Measurements from ENCODE around the gene HOXD8. TPM values are rescaled to one million over a fixed set of nuclear protein-coding genes. Genes with fewer than 3 reads are reported as not detected.

Gene HOXD8
- total RNA-seq, 1 experiment from 2014 or later = 1.4 TPM

DNA sequence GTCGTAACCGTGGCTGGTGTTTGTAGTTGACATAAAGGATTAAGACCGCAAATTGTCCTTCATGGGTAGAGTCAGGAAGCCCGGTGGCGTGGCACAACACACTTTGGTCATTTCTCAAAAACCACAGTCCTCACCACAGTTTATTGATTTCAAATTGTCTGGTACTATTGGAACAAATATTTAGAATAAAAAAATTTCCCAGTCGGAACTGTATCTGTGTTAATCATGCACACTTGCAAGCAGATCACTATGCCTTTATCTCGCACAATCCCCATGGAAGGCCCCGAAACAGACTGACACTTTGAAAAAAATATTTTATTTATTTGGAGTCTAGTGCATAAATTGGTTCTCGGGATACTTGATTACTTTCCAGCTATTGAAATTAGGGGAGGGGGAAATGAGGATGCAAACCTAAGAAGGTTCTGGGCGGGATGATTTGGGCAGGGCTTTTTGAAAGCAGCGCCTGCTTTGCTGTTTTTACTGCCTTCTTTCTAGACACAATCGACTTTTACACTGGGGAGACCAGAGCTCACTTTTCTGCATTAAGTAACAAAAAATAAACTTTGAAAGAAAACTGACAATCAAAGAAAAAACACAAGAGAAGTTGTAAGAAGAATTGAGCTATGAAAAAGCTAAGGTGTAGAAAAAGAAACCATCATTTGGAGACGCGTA is 43.5 kb downstream of the HOXD8 start:
- no peak for DNase-seq (ENCODE audit: low read depth)

DNA sequence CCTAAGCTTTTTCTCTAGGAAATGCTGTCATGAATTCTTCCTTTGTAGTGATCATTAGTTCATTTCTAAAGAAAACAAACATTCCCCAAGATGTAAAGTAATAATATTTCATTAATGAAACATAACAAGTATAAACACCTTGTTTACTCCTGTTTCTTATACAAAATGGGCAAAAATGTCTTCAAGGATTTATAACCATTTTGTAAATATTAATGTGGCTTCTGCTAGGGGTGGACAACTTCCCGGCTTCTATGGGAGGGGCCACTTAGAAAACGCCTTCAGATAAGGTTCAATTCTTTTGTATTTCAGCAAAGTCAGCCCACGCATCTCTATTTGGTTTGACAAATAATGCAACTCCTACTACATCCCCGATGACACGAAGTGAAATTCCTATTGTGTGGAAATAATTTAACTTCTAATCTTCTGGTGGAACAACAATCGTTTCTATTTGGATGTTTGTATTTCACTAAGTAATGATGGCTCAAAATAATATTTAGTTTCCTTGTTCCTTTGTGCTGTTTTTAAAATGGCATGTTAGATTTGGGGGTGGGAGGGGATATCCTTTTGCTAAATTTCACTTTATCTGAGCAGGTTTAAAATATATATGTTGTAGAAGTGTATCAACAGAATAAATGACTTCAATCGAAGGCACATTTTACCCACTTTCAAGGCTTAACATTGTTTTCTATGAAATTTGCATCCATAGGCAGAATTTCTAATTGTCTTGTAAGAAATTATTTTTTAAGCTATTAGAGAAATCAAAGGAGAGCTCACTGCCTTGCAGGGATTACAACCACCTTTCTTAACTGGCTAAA is 44.3 kb downstream of the HOXD8 start:
- no peak for DNase-seq (ENCODE audit: low read depth)

DNA sequence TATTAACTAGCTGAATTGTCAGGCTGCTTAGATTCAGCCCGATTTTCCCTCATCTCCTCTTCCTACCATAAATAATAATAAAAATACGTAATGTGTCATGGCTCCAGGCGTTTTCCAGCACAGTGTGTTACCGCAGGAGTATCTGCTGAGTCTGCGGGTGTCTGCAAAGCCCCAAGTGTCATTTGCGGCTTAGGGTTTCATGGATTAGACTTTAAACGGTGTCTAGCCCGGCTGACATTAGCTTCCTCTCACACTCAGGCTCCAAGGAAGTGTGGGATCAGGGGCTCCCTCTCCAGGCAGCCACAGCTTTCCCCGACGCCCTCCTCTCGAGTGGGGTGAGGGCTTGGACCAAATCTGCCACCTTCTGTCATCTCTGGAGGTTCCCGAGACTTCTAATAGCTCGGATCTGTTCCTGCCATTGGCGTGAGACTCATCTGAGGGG is 44.9 kb downstream of the HOXD8 start:
- DNase-seq (ENCODE audit: low read depth) = no peak

DNA sequence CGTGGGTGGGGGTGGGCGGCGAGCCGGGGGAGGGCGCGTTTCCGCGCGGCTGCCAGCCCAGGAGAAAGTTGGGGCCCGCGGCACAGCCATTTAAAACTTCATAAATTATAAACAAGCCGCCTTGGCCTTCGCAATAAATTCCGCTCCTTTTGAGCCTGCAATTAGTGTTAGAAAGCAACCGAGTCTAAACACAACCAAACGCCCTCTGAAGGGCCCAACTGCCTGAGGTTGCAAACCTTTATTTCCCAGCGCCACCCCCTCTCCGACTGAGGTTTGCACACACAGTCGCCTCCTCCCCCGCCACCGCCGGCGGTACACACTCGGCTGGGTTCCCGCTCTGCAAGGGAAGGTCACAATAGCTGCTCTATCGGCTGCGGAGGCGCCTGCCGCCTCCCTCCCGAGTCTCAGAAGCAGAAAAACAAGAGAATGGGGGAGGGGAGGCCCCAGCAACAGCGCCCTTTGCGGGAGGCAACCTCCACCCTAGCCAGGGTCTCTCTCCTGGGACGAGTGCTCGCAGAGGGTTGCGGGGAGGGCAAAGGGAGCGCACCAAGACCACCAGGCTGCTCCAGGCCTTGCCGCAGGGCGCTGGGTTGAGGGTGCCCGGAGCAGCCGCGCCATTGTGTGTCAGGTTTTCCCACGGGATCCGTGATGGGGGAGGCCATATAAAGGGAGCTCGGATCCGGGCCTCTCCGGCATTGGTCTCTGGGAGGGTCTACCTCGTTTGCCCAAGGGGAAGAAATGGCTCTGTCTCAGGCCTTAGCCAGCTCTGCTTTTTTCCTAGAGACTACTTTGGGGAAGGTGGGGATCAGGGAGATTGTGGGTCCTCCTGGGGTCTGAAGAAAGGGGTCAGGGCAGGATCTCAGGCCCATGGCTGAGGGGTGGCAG is 45.6 kb downstream of the HOXD8 start:
- DNase-seq (ENCODE audit: low read depth) = no peak

DNA sequence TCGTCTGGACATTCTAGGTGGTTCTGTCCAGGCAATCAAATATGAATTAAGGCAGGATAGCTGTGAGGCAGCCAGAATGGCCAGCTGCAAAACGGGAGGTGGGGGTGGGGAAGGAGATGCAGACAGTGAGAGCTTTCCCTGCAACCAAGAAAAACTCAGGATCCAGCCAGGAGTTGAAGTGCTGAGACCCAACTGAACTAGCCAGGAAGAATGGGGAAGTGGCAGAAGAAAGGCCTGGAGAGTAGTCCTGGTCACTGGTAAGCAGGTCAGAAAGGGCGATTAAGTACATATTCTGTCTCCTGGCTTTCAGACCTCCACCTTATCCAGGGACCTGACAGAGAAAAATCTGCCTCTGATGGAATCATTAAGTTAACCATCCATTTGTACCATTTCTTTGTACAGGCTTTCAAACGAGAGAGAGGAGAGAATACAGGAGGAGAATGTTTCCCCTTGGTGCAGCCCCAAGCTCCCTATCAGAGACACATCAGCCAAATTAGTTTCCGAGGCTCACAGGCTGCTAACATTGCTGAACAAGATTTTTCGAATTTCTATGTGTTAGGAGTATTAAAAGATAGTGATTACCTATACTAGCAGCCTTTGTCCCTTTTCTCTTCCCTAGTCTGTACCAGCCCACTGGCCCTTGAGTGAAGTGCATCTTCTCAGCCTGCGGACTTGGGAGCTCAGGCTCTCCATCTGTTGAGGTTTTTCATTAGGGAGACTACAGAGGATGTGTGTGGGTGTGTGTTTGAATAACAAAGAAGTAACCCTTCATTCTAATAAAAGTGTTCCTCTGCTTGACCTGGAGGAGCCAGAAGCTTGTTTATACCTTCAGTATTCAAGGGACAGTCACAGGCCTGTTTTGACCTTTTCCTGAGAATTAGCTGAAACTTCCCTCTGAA is 46.5 kb downstream of the HOXD8 start:
- no peak for DNase-seq (ENCODE audit: low read depth)

DNA sequence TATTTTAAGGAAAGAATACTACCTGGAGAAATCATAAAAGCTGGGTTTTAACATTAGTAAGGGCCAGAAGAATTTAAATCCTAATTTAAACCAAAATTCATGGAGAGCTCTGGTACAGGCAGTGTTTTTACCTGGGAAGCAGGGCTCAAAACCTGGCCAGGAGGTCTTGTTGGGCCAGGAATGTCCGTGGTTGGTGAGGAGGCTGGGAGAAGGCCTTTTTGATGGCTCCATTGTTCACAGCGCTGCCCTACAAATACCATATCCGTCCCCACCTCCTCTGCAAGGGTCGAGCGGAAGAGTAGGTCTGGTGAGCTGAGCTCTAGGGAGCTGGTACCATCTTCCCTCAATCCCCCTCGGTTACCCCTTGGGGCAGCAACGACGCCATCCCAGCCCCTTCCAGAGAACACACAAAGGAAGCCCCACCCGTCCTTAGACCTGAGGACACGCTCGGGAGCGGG is 48.1 kb downstream of the HOXD8 start:
- DNase-seq (ENCODE audit: low read depth) = no peak

DNA sequence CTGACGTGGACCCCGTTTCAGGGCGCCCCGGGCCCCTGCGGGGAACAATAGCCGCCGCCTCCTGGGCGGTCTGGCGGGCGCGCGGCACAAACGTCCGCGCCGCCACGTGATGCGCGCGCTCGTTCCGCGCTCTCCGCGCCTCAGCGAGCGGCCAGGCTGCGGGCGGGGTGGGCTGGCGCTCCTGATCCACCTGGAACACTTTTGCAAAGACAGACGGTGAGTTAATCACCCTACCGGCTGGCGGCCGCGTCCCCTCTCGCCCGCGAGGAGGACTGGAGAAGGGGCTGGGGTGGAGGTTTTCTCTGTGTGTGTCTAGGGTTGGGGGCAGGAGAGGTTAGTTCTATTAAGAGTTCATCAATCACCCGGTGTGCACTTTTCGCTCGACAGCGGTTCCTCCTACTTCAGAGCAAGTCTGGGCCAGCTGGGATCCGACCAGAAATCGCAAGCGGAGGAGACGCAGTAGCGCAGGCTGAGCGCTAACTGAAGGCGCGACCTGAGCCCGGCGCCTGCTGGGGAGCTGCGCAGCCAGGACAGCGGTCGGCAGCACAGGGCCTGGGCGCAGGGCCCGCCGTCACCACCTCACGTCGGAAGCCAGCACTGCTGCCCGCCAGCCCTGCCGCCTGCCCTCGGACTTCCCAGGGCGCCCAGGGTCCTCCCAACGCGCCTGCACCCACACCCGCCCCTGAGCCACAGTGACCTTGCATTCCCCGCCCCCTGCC is 48.7 kb downstream of the HOXD8 start:
- DNase-seq (ENCODE audit: low read depth) = no peak

DNA sequence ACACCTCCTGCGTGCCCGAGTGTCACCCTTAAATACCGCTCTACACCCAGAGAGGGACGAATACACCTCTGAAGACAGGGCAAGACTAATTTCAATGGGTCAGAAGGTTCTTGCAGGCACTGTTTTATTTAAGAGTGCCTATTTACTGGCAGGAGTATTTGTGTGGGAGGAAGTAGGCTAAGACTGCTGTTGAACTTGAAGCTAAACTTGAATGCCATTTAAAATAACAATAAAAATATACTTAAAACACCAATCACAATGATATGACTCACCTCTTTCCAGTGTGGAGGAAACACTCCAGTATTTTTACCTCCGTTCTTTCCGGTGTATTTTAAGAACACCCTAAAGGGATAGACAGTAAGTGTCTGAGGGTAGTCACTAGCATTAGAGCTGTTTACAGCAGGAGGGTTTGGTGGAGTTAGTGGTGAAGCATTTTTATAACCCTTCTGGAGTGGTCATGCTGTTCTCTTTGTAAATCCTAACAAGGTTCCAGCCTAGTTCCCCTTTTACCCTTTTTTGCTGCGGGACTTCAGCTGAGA is 49.3 kb downstream of the HOXD8 start:
- no peak for DNase-seq (ENCODE audit: low read depth)

DNA sequence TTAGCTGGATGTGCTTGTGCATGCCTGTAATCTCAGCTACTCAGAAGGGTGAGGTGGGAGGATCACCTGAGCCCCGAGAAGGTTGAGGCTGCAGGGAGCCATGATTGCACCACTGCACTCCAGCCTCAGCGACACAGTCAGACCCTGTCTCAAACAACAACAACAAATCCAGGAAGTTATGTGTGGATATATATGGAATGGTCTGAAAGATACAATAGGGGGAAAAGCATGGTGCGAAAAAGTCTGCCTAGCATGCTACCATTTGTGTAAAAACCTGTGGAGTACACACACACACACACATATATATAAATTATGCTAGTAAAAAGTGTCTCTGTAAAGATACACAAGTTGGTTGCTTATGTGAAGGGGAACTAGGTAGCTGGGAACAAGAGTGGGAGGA is 52.0 kb downstream of the HOXD8 start:
- DNase-seq (ENCODE audit: low read depth) = no peak

Other genes starting within 250 kb of the HOXD8 start
- gene LNPK, start 127.4 kb upstream of the HOXD8 start, total RNA-seq (2014; rRNA removed) = 46.0 and 71.8 TPM in 2 replicates
- not detected in 2 replicates for gene EVX2, start 45.7 kb upstream of the HOXD8 start, total RNA-seq (2014; rRNA removed)
- gene HOXD13, start 37.0 kb upstream of the HOXD8 start, total RNA-seq (2014; rRNA removed) = not detected in 2 replicates
- gene HOXD12, start 29.9 kb upstream of the HOXD8 start, total RNA-seq (2014; rRNA removed) = not detected in 2 replicates
- gene HOXD11, start 22.4 kb upstream of the HOXD8 start, total RNA-seq (2014; rRNA removed) = not detected in 2 replicates
- gene HOXD10, start 12.9 kb upstream of the HOXD8 start, total RNA-seq (2014; rRNA removed) = not detected in 2 replicates
- gene HOXD9, start 7.0 kb upstream of the HOXD8 start, total RNA-seq (2014; rRNA removed) = 0.06 TPM in 1 of 2 replicates, not detected in the other
- not detected in 2 replicates for gene HOXD4, start 21.8 kb downstream of the HOXD8 start, total RNA-seq (2014; rRNA removed)
- not detected in 2 replicates for gene HOXD3, start 27.6 kb downstream of the HOXD8 start, total RNA-seq (2014; rRNA removed)
- gene HOXD1, start 59.0 kb downstream of the HOXD8 start, total RNA-seq (2014; rRNA removed) = not detected in 2 replicates
- gene MTX2, start 139.7 kb downstream of the HOXD8 start, total RNA-seq (2014; rRNA removed) = 32.3 and 37.8 TPM in 2 replicates

All from LHCN-M2 (cell line).